Measurements from ENCODE around the gene MAN1A1. TPM values are rescaled to one million over a fixed set of nuclear protein-coding genes. Genes with fewer than 3 reads are reported as not detected.

The MAN1A1 gene
- total and polyA plus RNA-seq, 2 experiments from 2014 or later = 2.0 to 8.7 TPM

- DNase-seq (ENCODE audit: low spot score) (no peak), ATAC-seq (no peak)
- Histone ChIP-seq H3F3A (replicated peaks; ENCODE audit: low read depth) (no peaks in the 10 kb centered on the region), H4K20me1 (replicated peaks; ENCODE audit: insufficient read depth) (no peaks in the 10 kb centered on the region), H3K36me3 (ENCODE audit: insufficient read depth) (no peaks in the 10 kb centered on the region), H3K27ac (ENCODE audit: low read depth) (no peak overlapping the region), H3K27me3 (ENCODE audit: insufficient read depth) (no peaks in the 10 kb centered on the region), H2AFZ (no peak overlapping the region), H3K79me2 (replicated peaks; ENCODE audit: insufficient read depth) (no peaks in the 10 kb centered on the region), H3K4me2 (no peak overlapping the region), H3K4me3 (no peak overlapping the region), H3K4me1 (ENCODE audit: insufficient read depth) (peaks cover 24% of the 10 kb centered on the region), H3K9me2 (ENCODE audit: insufficient read depth) (no peaks in the 10 kb centered on the region)
- Mint-ChIP-seq H3K4me1 (peaks cover 21% of the 10 kb centered on the region), H3K27me3 (ENCODE audit: insufficient read depth, low read depth, poor library complexity) (no peaks in the 10 kb centered on the region), H3K36me3 (ENCODE audit: low read depth) (no peaks in the 10 kb centered on the region), H3K4me3 (no peak overlapping the region), H3K9me3 (no peaks in the 10 kb centered on the region), H3K27ac (no peak overlapping the region)
- TF ChIP-seq ZNF331 (CRISPR knock-in tag; IDR thresholded peaks at IDR 0.05; ENCODE audit: low read depth) = no peak
- no peak for TF ChIP-seq EZH2phosphoT487 (IDR thresholded peaks at IDR 0.05; ENCODE audit: unreplicated experiment)
- TF ChIP-seq JUNB (IDR thresholded peaks at IDR 0.05; ENCODE audit: unreplicated experiment) = no peak
- TF ChIP-seq CTCF (conservative IDR thresholded peaks at IDR 0.05; ENCODE audit: low read depth in 2 of 2) = no peak
These were observed 106.5 kb downstream of the MAN1A1 start for GRCh38 chr6:119243037-119243436.

- peaks cover 21% of the 10 kb centered on the region for H3K4me1 Mint-ChIP-seq
- Histone ChIP-seq H3K79me2 (replicated peaks; ENCODE audit: insufficient read depth) (no peaks in the 10 kb centered on the region), H3K27ac (ENCODE audit: low read depth) (no peak overlapping the region), H3K4me1 (ENCODE audit: insufficient read depth) (peaks cover 24% of the 10 kb centered on the region), H3K4me2 (peak overlapping the region; percentile 8; the same call in 1 of the 2 replicates), H3K27me3 (ENCODE audit: insufficient read depth) (no peaks in the 10 kb centered on the region), H3K9me2 (ENCODE audit: insufficient read depth) (no peaks in the 10 kb centered on the region), H2AFZ (no peak overlapping the region), H3F3A (replicated peaks; ENCODE audit: low read depth) (no peaks in the 10 kb centered on the region), H3K4me3 (no peak overlapping the region), H3K36me3 (ENCODE audit: insufficient read depth) (no peaks in the 10 kb centered on the region), H4K20me1 (replicated peaks; ENCODE audit: insufficient read depth) (no peaks in the 10 kb centered on the region)
- H3K9me3 Mint-ChIP-seq = no peaks in the 10 kb centered on the region
- no peak for DNase-seq (ENCODE audit: low spot score)
- no peak overlapping the region for H3K4me3 Mint-ChIP-seq
- no peaks in the 10 kb centered on the region for H3K36me3 Mint-ChIP-seq (ENCODE audit: low read depth)
- no peaks in the 10 kb centered on the region for H3K27me3 Mint-ChIP-seq (ENCODE audit: insufficient read depth, low read depth, poor library complexity)
- peak overlapping the region; percentile 55; the same call in 1 of the 2 replicates for H3K27ac Mint-ChIP-seq
- no peak for ATAC-seq
- TF ChIP-seq STAT1 (IDR thresholded peaks at IDR 0.05; ENCODE audit: unreplicated experiment) (no peak), EZH2 (IDR thresholded peaks at IDR 0.05; ENCODE audit: low read depth, unreplicated experiment) (no peak), ETS1 (IDR thresholded peaks at IDR 0.05) (no peak), NANOG (IDR thresholded peaks at IDR 0.05; ENCODE audit: borderline replicate concordance) (no peak), JUNB (IDR thresholded peaks at IDR 0.05; ENCODE audit: unreplicated experiment) (no peak), ZNF462 (CRISPR knock-in tag; IDR thresholded peaks at IDR 0.05) (no peak), CTCF (conservative IDR thresholded peaks at IDR 0.05; ENCODE audit: low read depth in 2 of 2) (no peak)
These were observed 107.8 kb downstream of the MAN1A1 start for GRCh38 chr6:119241540-119242309.
